ENCODE results near the gene FARP1. TPM values are rescaled to one million over a fixed set of nuclear protein-coding genes. Genes with fewer than 3 reads are reported as not detected.
A peak's percentile ranks its signal among the peaks of the same experiment; 100 is the strongest.

FARP1 gene
- total and polyA plus RNA-seq, 4 experiments from 2014 or later: 0.26 to 1.5 (median 0.42) TPM; not detected in 1

DNA sequence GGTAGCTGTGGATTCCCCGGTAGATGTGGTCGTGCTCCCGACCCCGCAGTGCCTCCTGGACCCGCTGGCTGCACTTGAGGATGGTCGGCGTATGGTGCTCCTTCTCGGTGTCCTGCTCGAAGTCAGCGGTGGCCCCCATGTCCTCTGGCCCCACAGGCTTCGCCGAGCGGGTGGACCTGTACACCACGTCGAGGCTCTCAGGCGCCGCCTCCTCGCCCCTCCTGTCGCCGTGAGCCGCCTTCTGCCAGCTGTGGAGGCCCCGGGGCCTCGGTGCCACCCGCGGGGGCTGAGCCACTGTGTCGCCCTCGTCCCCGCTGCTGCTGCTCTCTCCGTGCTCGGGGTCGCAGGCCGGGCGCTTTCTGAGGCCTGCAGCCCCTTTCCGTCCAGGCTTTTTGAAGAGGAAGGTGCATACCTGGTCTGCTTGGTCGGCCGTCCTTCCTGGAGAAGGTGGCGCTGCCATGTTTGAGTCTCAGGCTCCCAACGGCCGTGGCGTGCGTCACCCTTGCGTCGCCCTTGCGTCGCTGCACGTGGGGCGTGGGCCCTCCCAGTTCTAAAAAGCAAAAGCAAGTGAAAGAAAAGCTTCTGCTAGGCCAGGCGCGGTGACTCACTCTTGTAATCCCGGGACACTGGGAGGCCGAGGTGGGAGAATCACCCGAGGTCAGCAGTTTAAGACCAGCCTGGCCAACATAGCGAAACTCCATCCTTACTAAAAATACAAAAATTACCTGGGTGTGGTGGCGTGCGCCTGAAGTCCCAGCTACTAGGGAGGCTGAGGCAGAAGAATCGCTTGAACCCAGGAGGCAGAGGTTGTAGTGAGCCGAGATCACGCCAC lies 34.1 kb downstream of the FARP1 start, which contains the start of gene RNF113B:
RNF113B (minus strand) TSS at position 493 of the 832 bp plus-strand sequence; CDS start at position 460, 33 bp downstream.
- no peak for DNase-seq
- CTCF ChIA-PET (ENCODE audit: partially characterized antibody): interaction anchor here (0.6 kb wide), 1 partner anchor 10 kb away, joined by 4 read pairs; no protein-coding TSS in a partner anchor

GRCh38 chr13:98180092-98180491 lies 37.2 kb downstream of the FARP1 start:
- Mint-ChIP-seq H3K27me3 (peaks cover 0 to 6% of the 10 kb centered on the region in 2 donors), H3K4me3 (no peak overlapping the region), H3K9me3 (peaks cover 0 to 6% (median 0%) of the 10 kb centered on the region in 8 donors), H3K4me1 (no peaks in the 10 kb centered on the region), H3K36me3 (no peaks in the 10 kb centered on the region), H3K27ac (no peak overlapping the region)
- H3K4me3 ChIP-seq (ENCODE audit: low read length in 2 of 2): no peak overlapping the region
- no peaks in the 10 kb centered on the region for H3K36me3 ChIP-seq (ENCODE audit: insufficient read depth, low read length)
- DNase-seq: no peak
- ChIA-PET CTCF (ENCODE audit: partially characterized antibody) (no interaction called here), POLR2A (ENCODE audit: partially characterized antibody) (no interaction called here)
- H3K9me3 ChIP-seq (ENCODE audit: control insufficient read depth in 1 of 2, low read length in 2 of 2): no peaks in the 10 kb centered on the region
- H3K4me1 ChIP-seq (ENCODE audit: insufficient read depth, low read length): no peaks in the 10 kb centered on the region
- H3K27me3 ChIP-seq (ENCODE audit: insufficient read depth, low read length): no peaks in the 10 kb centered on the region
- intact Hi-C loops (cut with micrococcal nuclease): no loop called here
- H3K27ac ChIP-seq (ENCODE audit: low read depth, low read length): no peak overlapping the region

More for the DNA sequence above, 34.1 kb downstream of the FARP1 start, which contains the start of gene RNF113B:
- H3K36me3 ChIP-seq (ENCODE audit: insufficient read depth, low read length): no peaks in the 10 kb centered on the region
- Mint-ChIP-seq H3K4me3 (peak within 1 kb of the TSS in 1 of 8 donors; percentile 53), H3K27me3 (peaks cover 6 to 8% of the 10 kb centered on the region in 2 donors), H3K27ac (no peak within 1 kb of the TSS), H3K36me3 (no peaks in the 10 kb centered on the region), H3K9me3 (peaks cover 0 to 6% (median 0%) of the 10 kb centered on the region in 8 donors), H3K4me1 (no peaks in the 10 kb centered on the region)
- no peaks in the 10 kb centered on the region for H3K4me1 ChIP-seq (ENCODE audit: insufficient read depth, low read length)
- POLR2A ChIA-PET (ENCODE audit: partially characterized antibody): no interaction called here
- H3K9me3 ChIP-seq (ENCODE audit: control insufficient read depth in 1 of 2, low read length in 2 of 2): no peaks in the 10 kb centered on the region
- H3K27me3 ChIP-seq (ENCODE audit: insufficient read depth, low read length): no peaks in the 10 kb centered on the region
- H3K27ac ChIP-seq (ENCODE audit: low read depth, low read length): no peak within 1 kb of the TSS
- no peak within 1 kb of the TSS for H3K4me3 ChIP-seq (ENCODE audit: low read length in 2 of 2)
- intact Hi-C loops (cut with micrococcal nuclease): no loop called here

DNA sequence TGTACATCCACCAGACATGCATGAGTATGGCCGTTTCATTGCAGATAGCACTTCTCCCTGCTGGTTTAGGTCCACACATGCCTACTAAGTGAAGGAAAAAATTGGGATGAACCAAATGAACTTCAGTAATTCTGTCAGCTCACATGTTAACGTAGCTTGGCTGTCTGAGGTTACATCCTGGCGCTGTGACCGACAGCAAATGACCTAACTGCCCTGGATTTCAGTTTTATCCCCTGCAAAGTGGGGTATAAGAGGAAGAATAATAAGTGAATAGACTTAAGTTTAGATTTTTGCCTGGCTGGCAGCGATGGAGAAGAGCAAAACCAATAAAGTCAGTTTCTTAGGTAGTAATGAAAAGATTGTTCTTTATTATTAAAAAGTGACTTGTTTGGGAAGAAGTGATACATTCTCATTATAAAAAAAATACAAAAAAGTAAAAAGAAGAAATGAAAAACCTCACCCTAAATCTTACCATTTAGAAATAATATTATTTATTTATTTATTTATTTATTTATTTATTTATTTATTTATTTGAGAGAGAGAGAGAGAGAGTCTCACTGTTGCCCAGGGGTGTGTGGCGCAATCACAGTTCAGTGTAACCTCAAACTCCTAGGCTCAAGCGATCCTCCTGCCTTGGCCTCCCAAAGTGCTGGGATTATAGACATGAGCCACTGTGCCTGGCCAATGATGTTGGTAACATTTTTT lies 38.4 kb downstream of the FARP1 start:
- ChIA-PET POLR2A (ENCODE audit: partially characterized antibody) (no interaction called here), CTCF (ENCODE audit: partially characterized antibody) (no interaction called here)
- H3K4me3 Mint-ChIP-seq: no peak overlapping the region
- intact Hi-C loops (cut with micrococcal nuclease): no loop called here
- H3K4me1 Mint-ChIP-seq: no peaks in the 10 kb centered on the region
- H3K27me3 Mint-ChIP-seq: peaks cover 2 to 6% of the 10 kb centered on the region in 2 donors
- no peaks in the 10 kb centered on the region for H3K36me3 Mint-ChIP-seq
- H3K27ac ChIP-seq (ENCODE audit: low read depth, low read length): no peak overlapping the region
- no peak for DNase-seq
- H3K9me3 Mint-ChIP-seq: peaks cover 0 to 6% (median 0%) of the 10 kb centered on the region in 8 donors
- H3K27ac Mint-ChIP-seq: no peak overlapping the region
- H3K27me3 ChIP-seq (ENCODE audit: insufficient read depth, low read length): no peaks in the 10 kb centered on the region
- no peaks in the 10 kb centered on the region for H3K9me3 ChIP-seq (ENCODE audit: control insufficient read depth in 1 of 2, low read length in 2 of 2)
- H3K4me3 ChIP-seq (ENCODE audit: low read length in 2 of 2): no peak overlapping the region
- H3K4me1 ChIP-seq (ENCODE audit: insufficient read depth, low read length): no peaks in the 10 kb centered on the region
- no peaks in the 10 kb centered on the region for H3K36me3 ChIP-seq (ENCODE audit: insufficient read depth, low read length)

DNA sequence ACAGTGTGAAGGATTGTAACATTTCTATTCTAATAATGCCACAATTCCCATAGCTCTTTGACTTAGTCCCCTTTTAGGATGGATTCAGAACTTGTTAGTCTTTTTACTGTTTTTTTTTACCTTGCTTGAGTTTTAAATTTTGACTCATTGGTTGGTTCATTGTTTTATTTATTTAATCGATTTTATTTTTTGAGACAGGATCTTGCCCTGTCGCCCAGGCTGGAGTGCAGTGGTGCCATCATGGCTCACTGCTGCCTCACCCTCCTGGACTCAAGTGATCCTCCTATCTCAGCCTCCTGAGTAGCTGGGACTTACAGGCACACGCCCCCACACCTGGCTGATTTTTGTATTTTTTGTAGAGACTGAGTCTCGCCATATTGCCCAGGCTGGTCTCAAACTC lies 39.3 kb downstream of the FARP1 start:
- H3K27ac Mint-ChIP-seq: no peak overlapping the region
- no peak for DNase-seq
- H3K4me3 ChIP-seq (ENCODE audit: low read length in 2 of 2): no peak overlapping the region
- no peak overlapping the region for H3K27ac ChIP-seq (ENCODE audit: low read depth, low read length)
- H3K27me3 Mint-ChIP-seq: peaks cover 5 to 6% of the 10 kb centered on the region in 2 donors
- peaks cover 0 to 6% (median 0%) of the 10 kb centered on the region in 8 donors for H3K9me3 Mint-ChIP-seq
- H3K4me3 Mint-ChIP-seq: no peak overlapping the region
- no peaks in the 10 kb centered on the region for H3K36me3 Mint-ChIP-seq
- CTCF ChIA-PET (ENCODE audit: partially characterized antibody): no interaction called here
- no peaks in the 10 kb centered on the region for H3K9me3 ChIP-seq (ENCODE audit: control insufficient read depth in 1 of 2, low read length in 2 of 2)
- H3K4me1 ChIP-seq (ENCODE audit: insufficient read depth, low read length): no peaks in the 10 kb centered on the region
- intact Hi-C loops (cut with micrococcal nuclease): no loop called here
- H3K27me3 ChIP-seq (ENCODE audit: insufficient read depth, low read length): no peaks in the 10 kb centered on the region
- H3K4me1 Mint-ChIP-seq: no peaks in the 10 kb centered on the region
- no peaks in the 10 kb centered on the region for H3K36me3 ChIP-seq (ENCODE audit: insufficient read depth, low read length)
- POLR2A ChIA-PET (ENCODE audit: partially characterized antibody): no interaction called here

- peaks cover 0 to 6% (median 0%) of the 10 kb centered on the region in 8 donors for H3K9me3 Mint-ChIP-seq
- POLR2A ChIA-PET (ENCODE audit: partially characterized antibody): no interaction called here
- intact Hi-C loops (cut with micrococcal nuclease): no loop called here
- H3K4me1 ChIP-seq (ENCODE audit: insufficient read depth, low read length): no peaks in the 10 kb centered on the region
- H3K4me1 Mint-ChIP-seq: no peaks in the 10 kb centered on the region
- peaks cover 6 to 9% of the 10 kb centered on the region in 2 donors for H3K27me3 Mint-ChIP-seq
- H3K27ac Mint-ChIP-seq: no peak overlapping the region
- H3K9me3 ChIP-seq (ENCODE audit: control insufficient read depth in 1 of 2, low read length in 2 of 2): no peaks in the 10 kb centered on the region
- DNase-seq: no peak
- H3K36me3 Mint-ChIP-seq: no peaks in the 10 kb centered on the region
- H3K4me3 ChIP-seq (ENCODE audit: low read length in 2 of 2): no peak overlapping the region
- CTCF ChIA-PET (ENCODE audit: partially characterized antibody): no interaction called here
- no peaks in the 10 kb centered on the region for H3K27me3 ChIP-seq (ENCODE audit: insufficient read depth, low read length)
- no peaks in the 10 kb centered on the region for H3K36me3 ChIP-seq (ENCODE audit: insufficient read depth, low read length)
- no peak overlapping the region for H3K27ac ChIP-seq (ENCODE audit: low read depth, low read length)
- H3K4me3 Mint-ChIP-seq: no peak overlapping the region
These were observed 39.7 kb downstream of the FARP1 start for GRCh38 chr13:98182589-98182988.

GRCh38 chr13:98184792-98185191 lies 41.9 kb downstream of the FARP1 start:
- DNase-seq: no peak
- no peaks in the 10 kb centered on the region for H3K4me1 ChIP-seq (ENCODE audit: insufficient read depth, low read length)
- Mint-ChIP-seq H3K27me3 (peaks cover 6 to 9% of the 10 kb centered on the region in 2 donors), H3K4me3 (no peak overlapping the region), H3K9me3 (peaks cover 0 to 3% (median 0%) of the 10 kb centered on the region in 8 donors), H3K27ac (no peak overlapping the region), H3K4me1 (no peaks in the 10 kb centered on the region), H3K36me3 (no peaks in the 10 kb centered on the region)
- H3K36me3 ChIP-seq (ENCODE audit: insufficient read depth, low read length): no peaks in the 10 kb centered on the region
- no peaks in the 10 kb centered on the region for H3K9me3 ChIP-seq (ENCODE audit: control insufficient read depth in 1 of 2, low read length in 2 of 2)
- ChIA-PET POLR2A (ENCODE audit: partially characterized antibody) (no interaction called here), CTCF (ENCODE audit: partially characterized antibody) (no interaction called here)
- no peak overlapping the region for H3K27ac ChIP-seq (ENCODE audit: low read depth, low read length)
- intact Hi-C loops (cut with micrococcal nuclease): no loop called here
- H3K4me3 ChIP-seq (ENCODE audit: low read length in 2 of 2): no peak overlapping the region
- H3K27me3 ChIP-seq (ENCODE audit: insufficient read depth, low read length): no peaks in the 10 kb centered on the region

DNA sequence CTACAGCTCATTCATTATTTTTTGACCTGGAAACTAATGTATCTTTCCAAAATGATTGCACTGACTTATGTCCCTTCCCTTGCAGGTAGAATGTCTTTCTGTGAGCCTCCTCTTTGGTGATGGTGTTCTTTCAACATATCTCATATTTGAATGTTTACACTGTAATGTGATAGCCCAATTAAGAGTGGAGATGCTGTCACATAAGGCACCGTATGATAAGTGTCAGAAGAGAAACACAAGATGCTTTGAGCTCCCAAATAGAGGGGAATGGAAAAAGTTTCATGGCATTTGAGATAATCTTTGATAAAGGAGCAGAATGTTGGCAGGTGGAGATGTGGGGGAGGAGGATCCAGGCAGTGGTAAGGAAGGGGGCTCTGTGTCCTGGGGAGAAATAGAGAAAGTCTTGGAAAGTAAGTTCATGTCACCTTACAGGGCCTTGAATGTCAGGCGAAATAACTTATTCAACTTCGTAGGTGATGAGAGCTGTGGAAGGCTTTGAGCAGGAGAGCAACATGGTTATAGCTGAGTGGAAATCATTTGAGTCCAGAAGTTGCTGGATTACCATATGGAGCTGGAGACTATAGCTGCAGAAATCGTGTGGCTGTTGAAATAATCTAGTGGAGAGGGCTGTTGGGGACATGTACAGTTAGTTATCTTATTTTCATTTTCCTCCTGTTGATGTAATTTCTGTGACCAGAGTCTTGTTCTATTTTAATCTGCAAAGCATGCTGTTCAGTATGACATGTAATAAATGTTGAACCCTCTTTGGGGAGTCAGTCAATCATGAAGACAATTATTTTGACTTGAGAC lies 44.5 kb downstream of the FARP1 start:
- no peak for DNase-seq
- H3K36me3 ChIP-seq (ENCODE audit: insufficient read depth, low read length): no peaks in the 10 kb centered on the region
- H3K4me3 Mint-ChIP-seq: no peak overlapping the region
- H3K27ac Mint-ChIP-seq: no peak overlapping the region
- no peaks in the 10 kb centered on the region for H3K4me1 ChIP-seq (ENCODE audit: insufficient read depth, low read length)
- ChIA-PET POLR2A (ENCODE audit: partially characterized antibody) (no interaction called here), CTCF (ENCODE audit: partially characterized antibody) (no interaction called here)
- no peaks in the 10 kb centered on the region for H3K27me3 ChIP-seq (ENCODE audit: insufficient read depth, low read length)
- no peak overlapping the region for H3K27ac ChIP-seq (ENCODE audit: low read depth, low read length)
- intact Hi-C loops (cut with micrococcal nuclease): no loop called here
- H3K27me3 Mint-ChIP-seq: peaks cover 6 to 7% of the 10 kb centered on the region in 2 donors
- H3K9me3 Mint-ChIP-seq: no peaks in the 10 kb centered on the region
- H3K4me1 Mint-ChIP-seq: no peaks in the 10 kb centered on the region
- no peaks in the 10 kb centered on the region for H3K9me3 ChIP-seq (ENCODE audit: control insufficient read depth in 1 of 2, low read length in 2 of 2)
- no peak overlapping the region for H3K4me3 ChIP-seq (ENCODE audit: low read length in 2 of 2)
- no peaks in the 10 kb centered on the region for H3K36me3 Mint-ChIP-seq
